Measurements from ENCODE around the gene ABTB1.
"Not testable (repeated sequence)": the region's sequence is repeated elsewhere in the genome, so short reads cannot be mapped to it uniquely, and the experiment has no call there.

Gene ABTB1

GRCh38 chr3:127670761-127671522 is 1.8 kb upstream of the ABTB1 start:
- in situ Hi-C loops (cut with MboI; ENCODE audit: low sequenced_read_pairs): no loop called here

- in situ Hi-C loops (cut with MboI; ENCODE audit: low sequenced_read_pairs): no loop called here
Observed at GRCh38 chr3:127671523-127672428, 976 bp upstream of the ABTB1 start.

GRCh38 chr3:127673191-127674100 is 694 bp downstream of the ABTB1 start:
- in situ Hi-C loops (cut with MboI; ENCODE audit: low sequenced_read_pairs): no loop called here

- in situ Hi-C loops (cut with MboI; ENCODE audit: low sequenced_read_pairs): no loop called here
Observed at GRCh38 chr3:127674101-127674721, 1.5 kb downstream of the ABTB1 start.

- in situ Hi-C loops (cut with MboI; ENCODE audit: low sequenced_read_pairs): no loop called here
Observed at GRCh38 chr3:127674790-127675189, 2.0 kb downstream of the ABTB1 start.

GRCh38 chr3:127675651-127676391 is 3.1 kb downstream of the ABTB1 start:
- in situ Hi-C loops (cut with MboI; ENCODE audit: low sequenced_read_pairs): no loop called here

- in situ Hi-C loops (cut with MboI; ENCODE audit: low sequenced_read_pairs): no loop called here
Observed at GRCh38 chr3:127676456-127676855, 3.7 kb downstream of the ABTB1 start.

- in situ Hi-C loops (cut with MboI; ENCODE audit: low sequenced_read_pairs): no loop called here
Observed at GRCh38 chr3:127676921-127677351, 4.2 kb downstream of the ABTB1 start.

- in situ Hi-C loops (cut with MboI; ENCODE audit: low sequenced_read_pairs): no loop called here
Observed at GRCh38 chr3:127677541-127678314, 5.0 kb downstream of the ABTB1 start.

GRCh38 chr3:127678315-127678599 is 5.5 kb downstream of the ABTB1 start:
- in situ Hi-C loops (cut with MboI; ENCODE audit: low sequenced_read_pairs): no loop called here

- in situ Hi-C loops (cut with MboI; ENCODE audit: low sequenced_read_pairs): no loop called here
Observed at GRCh38 chr3:127678611-127679533, 6.1 kb downstream of the ABTB1 start.

- in situ Hi-C loops (cut with MboI; ENCODE audit: low sequenced_read_pairs): no loop called here
Observed at GRCh38 chr3:127679534-127680145, 6.9 kb downstream of the ABTB1 start.

GRCh38 chr3:127680146-127680661 is 7.5 kb downstream of the ABTB1 start:
- in situ Hi-C loops (cut with MboI; ENCODE audit: low sequenced_read_pairs): no loop called here

- in situ Hi-C loops (cut with MboI; ENCODE audit: low sequenced_read_pairs): no loop called here
Observed at GRCh38 chr3:127680798-127681221, 8.1 kb downstream of the ABTB1 start.

- in situ Hi-C loops (cut with MboI; ENCODE audit: low sequenced_read_pairs): not testable (repeated sequence)
Observed at GRCh38 chr3:127682175-127682554, 9.4 kb downstream of the ABTB1 start.

GRCh38 chr3:127682561-127682960 is 9.8 kb downstream of the ABTB1 start:
- in situ Hi-C loops (cut with MboI; ENCODE audit: low sequenced_read_pairs): no loop called here

- in situ Hi-C loops (cut with MboI; ENCODE audit: low sequenced_read_pairs): no loop called here
Observed at GRCh38 chr3:127684871-127685707, 12.3 kb downstream of the ABTB1 start.

All from HL-60/S4 treated with retinoic acid at 250 ng/mL for 4 days and 3 days (cell line).